LHCN-M2 (cell line): ENCODE results near the gene AGMO. TPM values are rescaled to one million over a fixed set of nuclear protein-coding genes. Genes with fewer than 3 reads are reported as not detected.
A peak's percentile ranks its signal among the peaks of the same experiment; 100 is the strongest.

Experiments used
- DNase-seq: peaks from one replicate; pipeline ENCODE4 v3.0.0-alpha.2; 2012; ENCODE audit warnings: low read depth
- total RNA-seq: library from RNA; depleted of rRNA; stranded (reverse); fragments of >200 nt; gene quantifications from 2 replicates; pipeline ENCODE4 v1.2.3, GENCODE V29; 2014

AGMO gene
- total RNA-seq, 1 experiment from 2014 or later = not detected

- DNase-seq = peak; percentile 44
Measured at GRCh38 chr7:15503603-15504290, 58.1 kb downstream of the AGMO start.

GRCh38 chr7:15498465-15498864 is 63.4 kb downstream of the AGMO start:
- no peak for DNase-seq

- no peak for DNase-seq
Measured at GRCh38 chr7:15495170-15495569, 66.6 kb downstream of the AGMO start.

- DNase-seq = no peak
Measured at GRCh38 chr7:15494711-15495110, 67.1 kb downstream of the AGMO start.

GRCh38 chr7:15491361-15491760 is 70.5 kb downstream of the AGMO start:
- no peak for DNase-seq

DNA sequence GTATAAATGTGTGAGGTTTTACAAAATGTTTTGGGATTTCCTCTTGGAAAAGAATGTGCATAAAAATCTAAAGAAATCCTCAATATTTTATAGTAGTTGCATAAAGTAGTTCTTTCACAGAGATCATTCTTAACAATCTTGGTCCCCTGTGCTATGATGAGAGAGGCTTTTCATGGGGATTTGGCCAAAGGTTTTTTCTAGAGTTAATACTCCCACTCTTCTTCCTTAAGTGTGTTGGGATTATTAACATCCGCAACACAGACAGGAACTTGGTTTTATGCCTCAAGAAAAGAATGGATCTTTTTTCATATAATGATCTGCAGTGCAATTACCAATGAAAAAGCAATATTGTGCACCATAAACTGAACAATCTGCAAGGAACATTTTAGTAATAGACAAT is 71.5 kb downstream of the AGMO start:
- DNase-seq = no peak

- DNase-seq = no peak
Measured at GRCh38 chr7:15489861-15490260, 72.0 kb downstream of the AGMO start.

DNA sequence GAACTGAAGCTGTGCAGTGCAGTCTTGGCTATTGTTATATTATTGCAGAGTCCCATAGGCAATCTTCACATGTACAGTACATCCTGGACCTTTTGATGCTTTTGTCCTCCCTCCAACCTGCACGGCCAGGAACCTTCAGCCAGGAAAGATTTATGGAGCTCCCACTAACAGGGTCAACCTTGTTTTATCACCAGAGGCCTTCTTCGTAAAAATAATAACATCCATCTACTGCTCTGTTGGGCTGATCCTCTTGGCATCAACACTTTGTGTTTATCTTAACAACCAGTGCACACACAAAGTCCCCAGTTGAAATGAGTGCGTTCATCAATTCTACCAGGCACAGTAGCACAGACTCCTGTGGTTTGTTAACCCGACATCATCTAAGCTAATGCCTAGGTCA is 72.4 kb downstream of the AGMO start:
- no peak for DNase-seq

DNA sequence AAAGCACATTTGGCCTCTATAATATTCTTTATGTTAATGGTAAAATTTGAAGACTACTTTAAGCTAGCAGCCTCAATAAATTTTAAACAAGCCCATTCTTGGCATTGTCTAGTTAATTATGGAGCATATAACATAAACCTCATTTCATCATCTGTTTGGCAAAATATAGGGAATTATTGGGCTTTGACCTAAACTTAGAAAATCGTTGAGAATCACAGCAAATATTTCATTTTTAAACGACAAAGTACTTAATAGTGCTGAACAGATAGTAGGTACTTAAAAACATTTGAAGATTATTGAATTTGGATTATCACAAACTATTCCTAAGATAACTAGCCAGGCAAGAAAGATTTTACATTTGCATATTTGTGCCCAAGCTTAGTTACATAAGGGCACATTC is 73.4 kb downstream of the AGMO start:
- DNase-seq = no peak

DNA sequence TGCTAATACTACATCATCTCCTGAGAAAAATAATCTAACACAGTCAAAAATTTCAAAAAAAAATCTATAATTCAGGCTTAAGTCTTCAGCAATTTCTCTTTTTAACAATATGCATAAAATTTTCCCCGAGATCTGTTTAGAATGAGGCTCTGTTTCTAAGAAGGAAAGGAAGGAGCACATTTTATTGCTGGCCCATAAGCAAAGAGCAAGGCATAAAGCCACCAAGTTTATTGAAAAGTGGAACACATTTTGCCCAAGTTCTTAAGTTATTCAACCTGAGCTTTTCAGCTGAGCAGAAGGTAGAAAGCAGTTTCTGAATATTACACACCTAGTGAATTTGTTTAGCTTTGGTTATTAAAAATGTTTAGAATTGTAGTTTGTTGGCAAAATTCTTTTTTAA is 73.9 kb downstream of the AGMO start:
- DNase-seq = no peak

DNA sequence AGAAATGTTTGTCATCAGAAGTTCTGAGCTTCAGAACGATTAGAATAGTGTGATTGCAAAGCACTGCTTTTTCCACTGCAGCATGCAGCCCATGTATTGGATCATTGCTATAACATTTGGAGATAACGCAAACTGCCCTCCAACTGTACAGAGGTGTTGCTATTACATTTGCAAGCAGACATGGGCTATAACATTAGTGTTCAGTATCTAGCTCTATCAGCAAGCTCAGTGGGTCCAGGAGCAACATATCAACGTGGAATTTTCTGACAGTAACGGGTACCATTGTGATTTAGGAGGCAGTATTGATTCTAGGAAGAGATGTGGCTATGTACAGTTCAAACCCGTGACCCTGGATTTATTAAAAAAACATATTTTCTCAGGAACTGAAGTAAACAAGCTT is 75.8 kb downstream of the AGMO start:
- DNase-seq = no peak

DNA sequence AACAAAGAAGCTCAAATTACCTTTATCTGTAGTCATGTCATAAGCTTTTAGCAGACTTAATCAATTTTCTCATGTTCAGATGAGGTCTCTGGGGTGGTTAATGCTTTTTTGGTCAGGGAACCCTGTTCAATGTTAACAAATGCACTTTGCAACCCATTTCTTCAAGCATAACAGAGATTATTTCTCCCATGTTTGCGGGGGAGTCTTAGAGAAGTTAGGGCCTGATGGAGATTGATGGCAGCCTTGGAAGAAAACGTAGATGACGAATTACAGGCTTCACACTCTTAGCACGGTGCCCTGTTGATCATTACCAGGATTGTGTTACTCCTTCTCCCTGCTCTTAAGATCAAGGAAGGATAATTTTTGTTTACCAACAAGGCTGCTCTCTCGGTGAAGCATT is 76.4 kb downstream of the AGMO start:
- DNase-seq = no peak

GRCh38 chr7:15481132-15481531 is 80.7 kb downstream of the AGMO start:
- DNase-seq = no peak

GRCh38 chr7:15478401-15478800 is 83.4 kb downstream of the AGMO start:
- DNase-seq = no peak

- no peak for DNase-seq
Measured at GRCh38 chr7:15476531-15476918, 85.3 kb downstream of the AGMO start.

DNA sequence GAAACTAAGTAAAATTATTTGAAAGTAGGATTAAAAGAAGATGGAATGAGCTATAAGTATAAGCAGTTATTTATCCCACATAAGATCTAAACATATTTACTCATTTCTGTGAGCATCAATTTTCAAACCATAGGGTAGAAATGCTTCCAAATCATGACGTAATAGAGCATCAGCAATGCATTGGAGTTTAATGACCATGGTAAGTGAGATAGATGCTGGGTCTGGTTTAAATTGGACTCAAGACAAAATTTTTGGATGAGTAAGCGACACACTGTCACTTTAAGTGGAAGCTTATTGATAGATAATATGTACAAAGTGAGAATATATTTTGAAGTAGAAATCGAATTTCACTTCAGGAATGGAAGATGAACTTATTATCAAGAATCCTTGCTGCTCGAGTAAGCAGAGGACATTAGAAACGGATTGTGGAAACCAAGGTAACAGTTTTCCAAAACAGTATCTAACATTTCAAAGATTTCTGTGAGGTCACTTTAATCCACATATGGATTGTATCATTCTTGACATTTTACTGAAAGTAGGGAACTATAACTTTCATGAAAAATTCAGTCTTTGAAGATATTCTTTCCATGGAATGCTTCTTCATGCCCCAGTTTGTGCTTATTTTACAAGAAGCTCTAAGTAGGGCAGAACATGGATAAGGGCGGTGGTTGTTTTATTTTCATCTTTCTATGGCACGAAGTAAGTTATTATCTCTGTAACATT is 85.8 kb downstream of the AGMO start:
- no peak for DNase-seq

DNA sequence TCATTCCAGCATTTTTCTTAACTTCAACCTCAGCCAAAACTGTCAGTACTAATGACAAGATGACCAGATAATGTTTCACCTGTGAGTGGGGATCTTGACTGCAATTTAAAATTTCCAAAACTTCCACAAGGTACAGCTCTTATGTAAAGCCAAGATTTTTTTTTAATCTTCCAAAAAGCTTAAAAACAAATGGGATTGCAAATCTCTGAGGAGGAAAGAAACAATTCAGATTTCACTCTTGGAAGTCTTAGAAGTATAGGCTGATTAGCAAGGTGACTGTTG is 90.2 kb downstream of the AGMO start:
- no peak for DNase-seq

DNA sequence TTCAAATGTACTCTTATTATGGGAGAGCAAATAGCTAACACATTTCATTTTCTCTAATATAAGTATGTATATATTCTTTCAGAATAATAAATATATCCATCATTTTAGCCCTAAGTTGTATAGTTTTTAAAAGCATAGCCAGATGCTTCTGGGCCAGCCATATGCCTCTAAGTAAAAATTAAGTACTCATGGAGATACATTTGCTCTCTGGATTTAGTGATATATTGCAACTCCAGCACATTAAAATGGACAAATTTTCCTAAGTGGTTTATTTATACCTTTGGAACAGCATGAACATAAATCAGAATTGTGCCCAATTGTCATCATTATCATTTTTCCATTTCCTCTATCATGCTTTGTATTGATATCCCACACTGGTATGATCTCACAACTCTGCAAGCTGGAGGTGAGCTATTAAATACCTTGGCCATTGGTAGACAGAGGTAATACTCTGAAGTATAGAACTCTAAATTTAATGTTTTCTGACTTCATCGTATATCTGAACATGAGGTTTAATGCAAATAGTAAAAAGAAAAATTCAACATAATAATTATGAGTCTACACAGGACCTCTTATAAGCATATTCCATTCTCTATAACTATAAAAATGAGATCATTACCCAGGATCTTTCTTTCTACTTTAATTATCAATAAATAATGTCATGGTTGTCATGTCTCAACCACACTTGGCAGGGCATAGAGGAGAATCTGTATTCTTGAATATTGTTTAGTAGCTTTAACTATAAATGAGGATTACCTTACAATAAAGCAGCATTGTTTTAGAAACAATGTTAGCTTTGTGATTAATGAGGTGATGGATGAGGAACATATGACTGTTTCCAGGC is 90.8 kb downstream of the AGMO start:
- no peak for DNase-seq

- no peak for DNase-seq
Measured at GRCh38 chr7:15464667-15465121, 97.1 kb downstream of the AGMO start.

GRCh38 chr7:15463801-15464666 is 97.8 kb downstream of the AGMO start:
- peak; percentile 18 for DNase-seq

- DNase-seq = no peak
Measured at GRCh38 chr7:15462721-15463389, 99.0 kb downstream of the AGMO start.
